Measurements from ENCODE around the gene MPPED2.

MPPED2 gene

GRCh38 chr11:30619767-30620166 is 33.6 kb upstream of the MPPED2 start:
- Histone ChIP-seq H3K9me3 (replicated peaks; ENCODE audit: insufficient read depth, low read length) (no peaks in the 10 kb centered on the region), H3K4me1 (ENCODE audit: low read length) (no peaks in the 10 kb centered on the region), H3K9me2 (replicated peaks; ENCODE audit: insufficient read depth, low read length) (no peaks in the 10 kb centered on the region), H3K36me3 (replicated peaks; ENCODE audit: insufficient read depth, low read length) (no peaks in the 10 kb centered on the region), H3K79me2 (ENCODE audit: low read length) (no peaks in the 10 kb centered on the region), H3K4me3 (ENCODE audit: low read length) (no peak overlapping the region), H2AFZ (ENCODE audit: low read length) (no peak overlapping the region), H3K27ac (ENCODE audit: low read length) (no peak overlapping the region), H3F3A (ENCODE audit: insufficient read depth, low read length) (no peaks in the 10 kb centered on the region), H3K9ac (ENCODE audit: low read length) (no peak overlapping the region), H4K20me1 (ENCODE audit: insufficient read depth, low read length) (no peaks in the 10 kb centered on the region), H3K27me3 (replicated peaks; ENCODE audit: insufficient read depth, low read length) (no peaks in the 10 kb centered on the region), H3K4me2 (ENCODE audit: low read depth, low read length) (no peak overlapping the region)
- no peak for DNase-seq
- no peak for TF ChIP-seq CTCF (IDR thresholded peaks at IDR 0.05; ENCODE audit: low read length)
- TF ChIP-seq EZH2 (optimal IDR thresholded peaks at IDR 0.05; ENCODE audit: low read depth, low read length), result no peak
- TF ChIP-seq EZH2phosphoT487 (IDR thresholded peaks at IDR 0.05; ENCODE audit: low read length), result no peak

GRCh38 chr11:30617762-30618161 is 31.6 kb upstream of the MPPED2 start:
- H2AFZ ChIP-seq (ENCODE audit: low read length), result no peak overlapping the region
- H3K27me3 ChIP-seq (replicated peaks; ENCODE audit: insufficient read depth, low read length), result no peaks in the 10 kb centered on the region
- H3K9ac ChIP-seq (ENCODE audit: low read length), result no peak overlapping the region
- TF ChIP-seq CTCF (IDR thresholded peaks at IDR 0.05; ENCODE audit: low read length), result no peak
- TF ChIP-seq EZH2phosphoT487 (IDR thresholded peaks at IDR 0.05; ENCODE audit: low read length), result no peak
- TF ChIP-seq EZH2 (optimal IDR thresholded peaks at IDR 0.05; ENCODE audit: low read depth, low read length), result no peak
- H4K20me1 ChIP-seq (ENCODE audit: insufficient read depth, low read length), result no peaks in the 10 kb centered on the region
- H3K4me2 ChIP-seq (ENCODE audit: low read depth, low read length), result no peak overlapping the region
- no peak overlapping the region for H3K4me3 ChIP-seq (ENCODE audit: low read length)
- no peak overlapping the region for H3K27ac ChIP-seq (ENCODE audit: low read length)
- H3K4me1 ChIP-seq (ENCODE audit: low read length), result no peaks in the 10 kb centered on the region
- DNase-seq, result no peak
- H3K79me2 ChIP-seq (ENCODE audit: low read length), result no peaks in the 10 kb centered on the region
- no peaks in the 10 kb centered on the region for H3K36me3 ChIP-seq (replicated peaks; ENCODE audit: insufficient read depth, low read length)
- H3K9me3 ChIP-seq (replicated peaks; ENCODE audit: insufficient read depth, low read length), result no peaks in the 10 kb centered on the region
- no peaks in the 10 kb centered on the region for H3F3A ChIP-seq (ENCODE audit: insufficient read depth, low read length)
- H3K9me2 ChIP-seq (replicated peaks; ENCODE audit: insufficient read depth, low read length), result no peaks in the 10 kb centered on the region

GRCh38 chr11:30610628-30611027 is 24.5 kb upstream of the MPPED2 start:
- Histone ChIP-seq H3K27ac (ENCODE audit: low read length) (no peak overlapping the region), H3K9ac (ENCODE audit: low read length) (no peak overlapping the region), H3K4me3 (ENCODE audit: low read length) (no peak overlapping the region), H3K4me2 (ENCODE audit: low read depth, low read length) (no peak overlapping the region), H3K79me2 (ENCODE audit: low read length) (no peaks in the 10 kb centered on the region), H3F3A (ENCODE audit: insufficient read depth, low read length) (no peaks in the 10 kb centered on the region), H3K27me3 (replicated peaks; ENCODE audit: insufficient read depth, low read length) (no peaks in the 10 kb centered on the region), H2AFZ (ENCODE audit: low read length) (no peak overlapping the region), H3K36me3 (replicated peaks; ENCODE audit: insufficient read depth, low read length) (no peaks in the 10 kb centered on the region), H4K20me1 (ENCODE audit: insufficient read depth, low read length) (no peaks in the 10 kb centered on the region), H3K4me1 (ENCODE audit: low read length) (no peaks in the 10 kb centered on the region), H3K9me2 (replicated peaks; ENCODE audit: insufficient read depth, low read length) (no peaks in the 10 kb centered on the region), H3K9me3 (replicated peaks; ENCODE audit: insufficient read depth, low read length) (no peaks in the 10 kb centered on the region)
- no peak for DNase-seq
- TF ChIP-seq CTCF (IDR thresholded peaks at IDR 0.05; ENCODE audit: low read length) (no peak), EZH2 (optimal IDR thresholded peaks at IDR 0.05; ENCODE audit: low read depth, low read length) (no peak), EZH2phosphoT487 (IDR thresholded peaks at IDR 0.05; ENCODE audit: low read length) (no peak)
